OCI-LY3 (cell line): ENCODE measurements around the gene DMGDH.

Experiments used
- H2AFZ ChIP-seq: fragments of 200-600, 300-600 bp; shearing (Covaris generic); 2 replicates; pipeline ENCODE4 v1.6.0; 2014; ENCODE audit warnings: antibody characterized with exemption, low read depth, low read length
- H3K27ac ChIP-seq: fragments of 200-600, 300-600 bp; sonication (generic); 2 replicates; pipeline ENCODE4 v1.5.1; 2014; ENCODE audit warnings: mild to moderate bottlenecking, low read length, moderate library complexity, mixed read lengths
- H3K27me3 ChIP-seq: fragments of 200-600, 300-600 bp; sonication (generic); 2 replicates; pipeline ENCODE4 v1.6.1; 2014; ENCODE audit warnings: low read depth, low read length, mixed read lengths
- H3K36me3 ChIP-seq: fragments of 200-600, 300-600 bp; sonication (generic); replicated peaks from 2 replicates; pipeline ENCODE3; 2014; ENCODE audit warnings: low read depth, low read length, mixed read lengths
- H3K4me1 ChIP-seq: fragments of 300-600, 200-600 bp; sonication (generic); 2 replicates; pipeline ENCODE4 v1.6.1; 2014; ENCODE audit warnings: low read length, mixed read lengths
- H3K4me2 ChIP-seq: fragments of 200-600, 300-600 bp; sonication (generic); 2 replicates; pipeline ENCODE4 v1.6.1; 2014; ENCODE audit warnings: low read length, mixed read lengths
- H3K4me3 ChIP-seq: fragments of 300-600, 200-600 bp; sonication (generic); 2 replicates; pipeline ENCODE4 v1.5.1; 2014; ENCODE audit warnings: antibody characterized with exemption, mild to moderate bottlenecking, low read length, moderate library complexity
- H3K79me2 ChIP-seq: fragments of 300-600, 200-600 bp; shearing (Covaris generic); 2 replicates; pipeline ENCODE4 v1.6.1; 2014; ENCODE audit warnings: mild to moderate bottlenecking, low read length, mixed read lengths
- H3K9ac ChIP-seq: fragments of 300-600, 200-600 bp; shearing (Covaris generic); 2 replicates; pipeline ENCODE4 v1.6.0; 2014; ENCODE audit warnings: mild to moderate bottlenecking, low read length, moderate library complexity
- H3K9me3 ChIP-seq: fragments of 200-600, 300-600 bp; shearing (Covaris generic); 2 replicates; pipeline ENCODE4 v1.6.1; 2014; ENCODE audit warnings: low read length, mixed read lengths; ENCODE audit not compliant: insufficient read depth
- H4K20me1 ChIP-seq: fragments of 200-600, 300-600 bp; sonication (generic); 2 replicates; pipeline ENCODE4 v1.6.1; 2016; ENCODE audit warnings: low read length, mixed read lengths; ENCODE audit not compliant: insufficient read depth
- CTCF ChIP-seq: fragments of 200-600, 300-600 bp; sonication (generic); IDR thresholded peaks from 2 replicates; pipeline ENCODE4 v1.5.1; 2014; ENCODE audit warnings: antibody characterized with exemption, low read length, low read depth
- EZH2phosphoT487 ChIP-seq: fragments of 200-600 bp; shearing (Covaris generic); IDR thresholded peaks from 2 replicates; pipeline ENCODE4 v1.6.1; 2018; ENCODE audit warnings: antibody characterized with exemption, mixed run types, low read depth

DMGDH gene

GRCh38 chr5:78953092-78953800 is 116.2 kb downstream of the DMGDH start:
- H3K36me3 ChIP-seq, result no peaks in the 10 kb centered on the region
- no peak overlapping the region for H3K9ac ChIP-seq
- no peaks in the 10 kb centered on the region for H3K27me3 ChIP-seq
- H3K4me2 ChIP-seq, result no peak overlapping the region
- H3K79me2 ChIP-seq, result no peaks in the 10 kb centered on the region
- no peaks in the 10 kb centered on the region for H3K9me3 ChIP-seq
- no peak overlapping the region for H3K27ac ChIP-seq
- TF ChIP-seq EZH2phosphoT487 (no peak), CTCF (no peak)
- H4K20me1 ChIP-seq, result no peaks in the 10 kb centered on the region
- no peak overlapping the region for H2AFZ ChIP-seq
- peaks cover 10% of the 10 kb centered on the region for H3K4me1 ChIP-seq
- H3K4me3 ChIP-seq, result no peak overlapping the region
